GM18867 (cell line): ENCODE data around the gene SLC12A5.
A peak's percentile ranks its signal among the peaks of the same experiment; 100 is the strongest.
"Not testable (repeated sequence)": the region's sequence is repeated elsewhere in the genome, so short reads cannot be mapped to it uniquely, and the experiment has no call there.

Source experiments
- ATAC-seq: cut with Tn5 transposase; IDR thresholded peaks from one replicate; pipeline ENCODE4 v1.9.1; 2021; ENCODE audit warnings: mild to moderate bottlenecking, moderate library complexity; ENCODE audit not compliant: unreplicated experiment

The SLC12A5 gene

DNA sequence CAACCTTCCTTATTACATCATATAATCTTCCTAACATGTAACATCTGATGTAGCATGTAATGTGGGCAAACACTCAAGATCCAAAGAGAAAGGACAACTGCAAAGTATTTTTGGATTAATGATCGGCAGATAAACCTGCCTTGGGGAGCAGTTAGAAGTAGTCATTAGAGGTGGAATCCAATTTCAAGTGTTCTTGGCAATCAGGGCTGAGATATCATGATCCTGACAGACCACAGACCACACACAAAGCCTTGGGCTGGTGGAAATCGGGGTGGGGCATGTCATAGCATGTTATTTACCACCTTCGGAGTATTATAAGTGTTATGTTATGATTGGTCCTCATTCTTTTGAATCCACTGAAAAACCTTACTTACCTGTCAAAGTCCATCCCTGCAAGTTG, 44.4 kb downstream of the SLC12A5 start:
- no peak for ATAC-seq

DNA sequence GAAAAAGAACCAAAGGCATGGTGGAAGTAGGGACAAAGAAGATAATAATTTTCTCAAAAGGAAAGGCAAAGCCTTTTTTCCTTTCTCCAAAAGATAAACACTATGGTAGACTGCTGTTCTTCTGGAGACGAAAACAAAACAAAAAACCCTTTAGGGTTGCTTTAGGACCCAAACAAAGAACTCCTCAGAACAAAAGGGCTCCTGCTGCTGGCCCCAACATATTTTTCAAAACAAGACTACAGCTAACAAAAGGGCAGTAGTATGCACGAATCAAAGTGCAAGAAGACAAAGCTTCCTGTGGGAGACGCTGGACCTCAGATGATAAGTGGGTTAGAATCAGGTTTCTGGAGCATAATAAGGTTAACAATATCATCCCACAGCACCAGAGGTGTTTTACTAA, 45.0 kb downstream of the SLC12A5 start:
- ATAC-seq = no peak

DNA sequence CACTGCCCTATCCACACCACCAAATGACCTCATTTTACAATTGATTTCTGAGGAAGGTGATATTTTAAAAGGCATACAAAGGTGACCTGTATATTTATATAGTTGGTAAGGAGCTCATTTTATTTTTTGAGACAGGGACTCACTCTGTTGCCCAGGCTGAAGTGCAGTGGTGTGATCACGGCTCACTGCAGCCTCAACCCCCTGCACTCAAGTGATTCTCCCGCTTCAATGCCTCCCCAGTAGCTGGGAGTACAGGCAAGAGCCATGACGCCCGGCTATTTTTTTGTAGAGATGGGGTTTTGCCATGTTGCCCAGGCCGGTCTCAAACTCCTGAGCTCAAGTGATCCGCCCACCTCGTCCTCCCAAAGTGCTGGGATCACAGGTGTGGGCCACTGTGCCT, 47.8 kb downstream of the SLC12A5 start:
- no peak for ATAC-seq

DNA sequence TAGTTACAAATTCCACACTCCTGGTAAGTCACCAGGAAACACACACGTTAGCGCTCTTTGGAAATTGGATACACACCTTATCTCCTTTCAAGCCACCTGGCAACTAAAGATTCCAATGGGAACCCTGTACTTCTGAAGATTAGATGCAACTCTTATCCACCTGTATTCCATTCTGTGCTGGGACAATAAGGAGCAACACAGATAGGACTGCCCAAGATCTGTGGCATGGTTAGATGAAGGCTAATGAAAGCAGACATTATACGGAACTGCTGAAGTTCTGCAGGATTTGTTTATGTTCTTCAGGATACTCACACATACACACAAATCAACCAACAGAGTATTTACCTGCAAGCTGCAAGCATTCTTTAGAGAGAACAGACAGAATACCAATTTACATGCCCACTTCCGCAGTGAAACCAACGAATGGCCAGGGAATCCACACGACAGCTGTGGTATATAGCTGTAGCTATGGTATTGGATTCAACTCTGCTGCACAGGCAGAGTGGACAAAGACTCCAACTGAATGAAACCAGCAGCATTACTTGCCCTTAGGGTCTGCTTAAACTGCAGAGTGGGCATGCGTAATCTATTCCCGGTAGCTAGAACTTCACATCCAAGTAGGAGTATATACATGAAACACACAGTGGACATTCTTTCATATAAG, 48.8 kb downstream of the SLC12A5 start:
- no peak for ATAC-seq

DNA sequence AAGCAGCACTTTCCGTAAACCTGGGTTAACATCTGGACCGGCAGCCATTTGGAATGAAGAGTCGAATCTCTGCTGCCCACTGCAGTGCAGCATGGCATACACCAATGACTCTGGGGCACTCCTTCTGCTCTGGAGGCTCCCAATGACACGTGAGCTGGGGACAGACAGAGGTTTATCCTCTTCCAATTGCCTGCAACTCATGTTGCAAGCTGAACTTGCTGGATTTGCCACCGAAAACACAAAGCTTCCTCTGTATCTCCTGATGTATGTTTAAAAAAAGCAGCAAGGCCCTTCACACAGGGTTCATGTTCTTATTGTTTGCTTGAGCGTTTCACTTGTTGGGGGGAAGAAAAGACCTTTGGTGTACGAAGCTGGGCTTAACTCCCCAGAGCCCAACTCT, 49.9 kb downstream of the SLC12A5 start:
- ATAC-seq = no peak

- ATAC-seq = no peak
Measured at GRCh38 chr20:46081074-46081473, 52.1 kb downstream of the SLC12A5 start.

- ATAC-seq = no peak
Measured at GRCh38 chr20:46083101-46083500, 54.1 kb downstream of the SLC12A5 start.

DNA sequence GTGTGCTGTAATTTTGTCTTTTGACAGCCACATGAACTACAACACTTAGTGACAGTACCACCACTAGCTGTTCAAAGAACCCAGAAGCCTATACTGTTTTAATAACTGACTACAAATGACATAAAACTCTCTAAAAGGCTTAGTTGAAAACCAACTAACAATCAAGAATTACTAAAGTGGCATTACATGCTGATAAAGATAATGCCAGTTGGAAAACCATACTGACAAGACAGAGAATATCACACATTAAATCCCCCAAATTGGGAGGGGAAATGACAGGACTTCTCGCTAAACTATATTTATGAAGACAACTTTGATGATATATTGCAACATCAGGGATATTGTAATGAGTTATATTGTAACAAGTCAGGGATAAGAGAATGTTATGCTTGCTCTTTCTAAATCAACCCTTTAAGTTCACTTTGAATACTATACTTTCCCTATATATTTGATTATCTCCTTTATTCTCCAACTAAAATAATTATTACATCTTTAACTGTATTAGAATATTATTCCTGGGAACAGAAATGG, 54.6 kb downstream of the SLC12A5 start:
- ATAC-seq = no peak

DNA sequence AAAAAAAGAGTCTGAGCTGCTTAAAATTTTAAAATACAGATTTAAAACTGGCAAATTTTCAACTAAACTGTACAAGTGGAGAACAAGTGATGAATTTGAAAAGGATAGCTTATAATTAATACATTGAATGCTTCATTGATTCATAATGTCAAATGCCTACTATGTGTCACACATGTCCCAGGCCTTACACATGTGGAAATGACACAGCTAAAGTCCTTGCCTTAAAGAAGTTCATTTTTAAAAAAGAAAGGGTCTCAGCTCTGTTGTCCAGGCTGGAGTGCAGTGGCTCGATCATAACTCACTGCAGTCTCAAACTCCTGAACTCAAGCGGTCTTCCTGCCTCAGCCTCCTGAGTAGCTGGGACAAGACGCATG, 55.8 kb downstream of the SLC12A5 start:
- no peak for ATAC-seq

GRCh38 chr20:46085179-46085851, 56.3 kb downstream of the SLC12A5 start:
- no peak for ATAC-seq

DNA sequence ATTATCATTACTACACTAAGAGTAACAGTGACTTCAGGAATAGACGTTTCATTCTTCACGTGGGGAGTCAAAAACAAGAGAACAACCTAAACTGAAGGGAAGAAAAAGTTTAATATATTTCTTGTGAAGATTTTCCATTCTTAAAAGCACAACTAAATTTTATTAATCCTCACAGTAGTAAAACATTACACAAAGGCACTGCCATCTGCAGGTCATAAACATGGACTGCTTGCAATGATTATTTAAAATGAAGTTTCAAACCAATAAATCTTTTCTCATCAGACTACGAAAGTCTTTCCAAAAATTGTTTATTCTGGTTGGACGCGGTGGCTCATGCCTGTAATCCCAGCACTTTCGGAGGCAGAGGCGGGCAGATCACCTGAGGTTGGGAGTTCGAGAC, 58.1 kb downstream of the SLC12A5 start:
- ATAC-seq = no peak

DNA sequence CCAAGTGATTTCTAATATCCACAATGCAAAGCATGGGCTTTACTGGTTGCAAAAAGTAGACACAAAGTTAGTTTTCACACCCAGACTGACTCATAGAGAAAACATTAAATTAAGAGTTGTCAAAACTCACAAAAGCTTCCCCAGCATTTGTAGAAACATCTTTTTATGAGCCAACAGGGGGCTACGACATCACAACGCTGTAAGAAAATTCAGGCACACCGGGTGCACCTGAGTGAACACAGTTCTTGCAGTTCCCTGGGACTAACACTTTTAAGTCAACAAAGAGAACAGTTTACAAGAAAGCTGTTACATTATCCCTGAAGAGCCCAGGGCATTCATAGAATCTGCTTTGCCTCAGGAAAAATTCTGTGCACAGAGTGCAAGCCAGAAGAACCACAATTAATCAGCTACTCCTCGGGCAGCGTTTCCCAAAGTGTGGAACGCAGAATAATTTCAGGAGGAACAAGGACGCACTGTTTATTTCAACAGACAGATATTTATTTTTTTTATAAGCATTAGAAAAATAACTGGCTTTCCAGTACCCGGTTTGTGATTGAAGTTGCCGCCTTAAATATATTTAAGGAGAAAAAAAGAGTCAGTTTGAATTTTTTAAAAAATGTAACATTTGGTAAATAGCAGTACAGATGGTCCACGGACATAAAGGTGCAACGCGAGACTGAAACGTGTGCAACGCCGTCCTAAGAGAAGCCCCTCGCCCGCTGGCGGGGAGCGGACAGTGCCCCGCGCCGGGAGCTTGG, 59.6 kb downstream of the SLC12A5 start:
- ATAC-seq = no peak

DNA sequence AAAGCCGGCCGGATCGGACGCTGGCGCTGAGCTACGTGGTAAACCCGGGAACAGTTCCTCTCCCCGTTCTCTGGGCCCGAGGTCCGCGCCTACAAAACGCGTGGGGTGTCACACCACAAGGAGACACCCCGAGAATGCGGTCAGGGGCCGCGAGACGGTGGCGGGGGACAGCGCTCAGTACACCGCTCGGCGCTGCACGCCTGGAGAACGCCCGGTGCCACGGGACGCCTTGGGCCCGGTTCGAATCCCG, 60.1 kb downstream of the SLC12A5 start:
- peak; percentile 24 for ATAC-seq

DNA sequence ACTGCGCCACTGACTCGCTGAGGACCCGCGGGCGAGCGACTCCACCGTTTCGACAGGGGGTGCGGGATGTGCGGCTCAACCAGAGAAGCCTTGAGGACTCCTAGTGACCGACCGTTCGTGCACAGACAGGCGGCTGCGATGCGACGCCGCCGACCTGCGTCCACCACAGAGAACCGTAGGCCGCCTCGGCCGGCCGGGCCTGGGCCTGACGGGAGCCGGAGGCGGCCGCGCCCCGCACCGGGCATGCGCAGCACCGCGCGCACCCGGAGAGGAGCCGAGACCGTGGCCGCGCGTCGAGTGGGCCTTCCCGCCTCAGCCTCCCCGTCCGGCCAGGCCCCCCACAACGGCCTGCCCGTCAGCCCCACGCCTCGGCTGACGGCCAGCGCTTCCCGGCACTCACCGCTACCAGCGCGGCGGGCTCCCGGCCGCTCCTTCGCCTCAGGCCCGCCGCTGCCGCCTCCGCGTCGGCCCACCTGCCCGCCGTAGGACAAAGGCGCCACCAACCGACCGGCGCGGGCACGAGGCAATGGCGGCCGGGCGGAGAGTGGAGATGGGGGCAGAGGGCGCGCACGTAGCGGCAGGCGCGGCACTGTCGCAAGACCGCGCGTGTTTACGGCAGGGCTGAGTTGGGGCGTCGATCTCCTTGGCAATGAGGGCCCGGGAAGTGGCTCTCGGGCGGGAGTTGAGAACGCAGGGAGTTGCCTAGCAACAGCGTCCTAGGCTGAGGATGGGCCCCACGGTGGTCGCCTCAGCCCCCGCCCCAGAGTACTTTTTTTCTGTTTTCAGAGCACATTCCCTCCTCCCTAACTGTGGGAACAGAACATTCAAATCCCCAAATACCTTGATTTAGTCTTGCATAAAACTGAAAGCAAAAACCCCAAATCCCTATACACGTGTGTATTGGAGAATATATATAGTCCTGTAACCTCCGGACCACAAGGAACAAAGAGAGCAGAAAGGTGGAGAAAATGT, 60.7 kb downstream of the SLC12A5 start, which contains the start of gene NCOA5:
Gene NCOA5, minus strand, starts transcription at position 546 of the 972 bp plus-strand sequence. CDS start 10,538 bp downstream, outside the sequence.
- ATAC-seq = peak; percentile 79

GRCh38 chr20:46091622-46092535, 62.9 kb downstream of the SLC12A5 start:
- not testable (repeated sequence) for ATAC-seq

DNA sequence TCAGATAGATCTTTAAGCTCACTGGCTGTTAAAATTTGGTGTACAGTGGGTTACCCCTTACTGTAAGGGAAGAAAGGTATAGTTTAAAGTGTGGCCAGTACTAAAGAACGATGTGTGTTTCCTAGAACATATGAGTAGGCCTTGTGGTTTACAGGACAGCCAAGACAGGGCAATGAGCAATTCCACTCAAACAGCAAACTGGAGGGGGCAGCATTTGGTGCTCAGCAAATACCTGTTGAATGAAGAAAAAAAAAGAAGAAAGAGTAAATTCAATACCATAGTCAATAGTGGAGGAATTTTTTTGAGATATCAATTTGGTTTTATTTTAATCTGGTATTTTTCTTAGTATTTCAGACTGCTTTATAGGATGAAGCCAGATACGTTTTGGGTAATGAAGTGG, 64.5 kb downstream of the SLC12A5 start:
- ATAC-seq = no peak

DNA sequence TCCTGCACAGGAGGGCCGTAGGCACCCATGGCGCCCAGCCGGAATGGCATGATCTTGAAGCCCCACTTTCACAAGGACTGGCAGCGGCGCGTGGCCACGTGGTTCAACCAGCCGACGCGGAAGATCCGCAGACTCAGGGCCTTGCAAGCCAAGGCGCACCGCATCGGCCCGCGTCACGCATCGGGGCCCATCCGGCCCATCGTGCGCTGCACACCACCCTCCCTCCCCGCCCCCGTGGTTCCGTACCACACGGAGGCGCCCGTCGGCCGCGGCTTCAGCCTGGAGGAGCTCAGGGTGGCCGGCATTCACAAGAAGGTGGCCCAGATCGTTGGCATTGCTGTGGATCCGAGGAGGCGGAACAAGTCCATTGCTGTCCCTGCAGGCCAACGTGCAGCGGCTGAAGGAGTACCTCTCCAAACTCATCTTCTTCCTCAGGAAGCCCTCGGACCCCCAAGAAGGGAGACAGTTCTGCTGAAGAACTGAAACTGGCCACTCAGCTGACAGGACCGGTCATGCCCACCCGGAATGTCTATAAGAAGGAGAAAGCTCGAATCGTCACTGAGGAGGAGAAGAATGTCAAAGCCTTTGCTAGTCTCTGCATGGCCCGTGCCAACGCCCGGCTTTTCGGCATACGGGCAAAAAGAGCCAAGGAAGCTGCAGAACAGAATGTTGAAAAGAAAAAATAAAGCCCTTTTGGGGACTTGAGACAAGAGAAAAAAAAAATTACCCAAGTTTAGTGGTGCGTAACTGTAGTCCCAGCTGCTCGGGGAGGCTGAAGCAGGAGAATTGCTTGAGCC, 70.7 kb downstream of the SLC12A5 start:
- peak; percentile 62 for ATAC-seq

- ATAC-seq = not testable (repeated sequence)
Measured at GRCh38 chr20:46100444-46100843, 71.4 kb downstream of the SLC12A5 start.

GRCh38 chr20:46100988-46101387, 72.0 kb downstream of the SLC12A5 start:
- ATAC-seq = no peak
